H1 (cell line): ENCODE measurements around the gene RAD54L. TPM values are rescaled to one million over a fixed set of nuclear protein-coding genes. Genes with fewer than 3 reads are reported as not detected.

Experiments
- CTCF ChIA-PET: fragments of 300-600 bp; sonication (Branson Sonifier 250); formaldehyde crosslinking; loops from one replicate; lab custom pipeline; 2021; ENCODE audit not compliant: partially characterized antibody; lab: Charles Lee
- POLR2A ChIA-PET: fragments of 300-600 bp; sonication (Branson Sonifier 250); formaldehyde crosslinking; loops from one replicate; lab custom pipeline; 2021; ENCODE audit warnings: inconsistent platforms; ENCODE audit not compliant: partially characterized antibody; lab: Charles Lee
- DNase-seq, 2 experiments: peaks; one replicate each; pipeline versions ENCODE4 v3.0.0 to v3.0.0-alpha.2; 2010 to 2022; ENCODE audit warnings: low spot score in 2 of 2, low read depth in 1 of 2, mixed read lengths in 1 of 2
- FAIRE-seq: peaks from 2 replicates; lab custom pipeline; 2011; peaks lifted over from hg19 to GRCh38; lab: Jason Lieb, UNC
- H2AFZ ChIP-seq: 2 replicates; pipeline ENCODE4 v1.8.1; 2012; ENCODE audit warnings: low read length, inconsistent platforms
- H2AK5ac ChIP-seq: 2 replicates; pipeline ENCODE4 v1.6.1; 2013; ENCODE audit warnings: low read depth, low read length
- H2BK120ac ChIP-seq: replicated peaks from 2 replicates; pipeline ENCODE3; 2013; ENCODE audit warnings: low read depth, low read length, inconsistent platforms
- H2BK12ac ChIP-seq: 2 replicates; pipeline ENCODE4 v1.6.1; 2013; ENCODE audit warnings: low read depth, low read length
- H2BK15ac ChIP-seq: 2 replicates; pipeline ENCODE4 v1.6.1; 2013; ENCODE audit warnings: low read length
- H2BK20ac ChIP-seq: 2 replicates; pipeline ENCODE4 v1.6.1; 2013; ENCODE audit warnings: low read length
- H2BK5ac ChIP-seq: 2 replicates; pipeline ENCODE4 v1.6.1; 2013; ENCODE audit warnings: low read depth, low read length
- H3K14ac ChIP-seq: 2 replicates; pipeline ENCODE4 v1.6.1; 2013; ENCODE audit warnings: inconsistent platforms; ENCODE audit not compliant: insufficient read length
- H3K18ac ChIP-seq: 2 replicates; pipeline ENCODE4 v1.6.1; 2013; ENCODE audit warnings: low read length; ENCODE audit errors: extremely low read depth
- H3K23ac ChIP-seq: 2 replicates; pipeline ENCODE4 v1.6.1; 2013; ENCODE audit warnings: inconsistent platforms; ENCODE audit not compliant: insufficient read length
- H3K23me2 ChIP-seq: 2 replicates; pipeline ENCODE4 v1.6.1; 2013; ENCODE audit warnings: low read depth, low read length
- H3K27ac ChIP-seq: 2 replicates; pipeline ENCODE4 v1.6.1; 2011; ENCODE audit warnings: low read depth, low read length, inconsistent platforms
- H3K27me3 ChIP-seq, 4 experiments: replicated peaks in 1 of 4; 1 replicate in 1 of 4; 2 replicates in 3 of 4; pipeline versions ENCODE4 v1.6.1 to v1.8.1; 2011 to 2013; ENCODE audit warnings: low read length in 3 of 4, mild to moderate bottlenecking in 3 of 4, inconsistent platforms in 2 of 4, mixed read lengths in 2 of 4, moderate library complexity in 1 of 4; ENCODE audit not compliant: control insufficient read depth in 3 of 4, insufficient read depth in 3 of 4; ENCODE audit errors: extremely low read depth in 1 of 4
- H3K36me3 ChIP-seq, 4 experiments: 2 replicates each; pipeline versions ENCODE4 v1.6.1 to v1.8.1; 2011 to 2013; ENCODE audit warnings: mild to moderate bottlenecking in 4 of 4, low read length in 3 of 4, moderate library complexity in 2 of 4, control low read depth in 1 of 4, inconsistent platforms in 1 of 4; ENCODE audit not compliant: insufficient read depth in 4 of 4, control insufficient read depth in 2 of 4
- H3K4ac ChIP-seq: replicated peaks from 2 replicates; pipeline ENCODE3; 2013; ENCODE audit warnings: low read length, low read depth, mixed read lengths, inconsistent platforms; ENCODE audit not compliant: insufficient read length
- H3K4me1 ChIP-seq, 4 experiments: replicated peaks in 1 of 4; 1 replicate in 1 of 4; 2 replicates in 3 of 4; pipeline versions ENCODE4 v1.6.1 to v1.8.1; 2011 to 2013; ENCODE audit warnings: low read length in 3 of 4, inconsistent platforms in 2 of 4, mixed read lengths in 1 of 4; ENCODE audit not compliant: insufficient read depth in 4 of 4, control insufficient read depth in 3 of 4
- H3K4me2 ChIP-seq, 2 experiments: 2 replicates each; pipeline versions ENCODE4 v1.6.1 to v1.8.1; 2011 to 2013; ENCODE audit warnings: low read depth in 2 of 2, low read length in 2 of 2, control low read depth in 1 of 2, inconsistent platforms in 1 of 2, mild to moderate bottlenecking in 1 of 2; ENCODE audit not compliant: insufficient read depth in 1 of 2
- H3K4me3 ChIP-seq, 4 experiments: fragments of 200-600, 300-600 bp in 1 of 4; sonication (generic), shearing (Covaris generic), sonication (Bioruptor Twin) in 1 of 4; 2 replicates each; pipeline versions ENCODE4 v1.5.1 to v1.8.1; 2011 to 2016; ENCODE audit warnings: low read length in 4 of 4, low read depth in 3 of 4, control low read depth in 2 of 4, inconsistent platforms in 2 of 4, mild to moderate bottlenecking in 2 of 4, mixed read lengths in 1 of 4, moderate library complexity in 1 of 4; ENCODE audit not compliant: insufficient read depth in 2 of 4; ENCODE audit errors: extremely low read depth in 1 of 4
- H3K56ac ChIP-seq: replicated peaks from 2 replicates; pipeline ENCODE3; 2013; ENCODE audit warnings: low read depth, mild to moderate bottlenecking, mixed read lengths, low read length, inconsistent platforms; ENCODE audit not compliant: insufficient read length
- H3K79me1 ChIP-seq: 2 replicates; pipeline ENCODE4 v1.6.1; 2013; ENCODE audit warnings: low read depth, low read length, control low read depth
- H3K79me2 ChIP-seq, 2 experiments: 2 replicates each; pipeline versions ENCODE4 v1.6.1 to v1.8.1; 2012 to 2013; ENCODE audit warnings: low read length in 2 of 2, mild to moderate bottlenecking in 2 of 2, inconsistent platforms in 1 of 2; ENCODE audit not compliant: insufficient read depth in 2 of 2, control insufficient read depth in 1 of 2
- H3K9ac ChIP-seq, 4 experiments: replicated peaks in 1 of 4; 1 replicate in 1 of 4; 2 replicates in 3 of 4; pipeline versions ENCODE4 v1.6.1 to v1.8.1; 2011 to 2013; ENCODE audit warnings: low read depth in 3 of 4, low read length in 3 of 4, control low read depth in 2 of 4, mild to moderate bottlenecking in 2 of 4, moderate library complexity in 2 of 4, inconsistent platforms in 1 of 4; ENCODE audit errors: extremely low read depth in 1 of 4
- H3K9me3 ChIP-seq, 2 experiments: 2 replicates each; pipeline versions ENCODE4 v1.6.1 to v1.8.1; 2012 to 2013; ENCODE audit warnings: mild to moderate bottlenecking in 2 of 2, moderate library complexity in 2 of 2, control low read depth in 1 of 2, inconsistent platforms in 1 of 2, low read depth in 1 of 2, low read length in 1 of 2, mixed read lengths in 1 of 2; ENCODE audit not compliant: insufficient read depth in 2 of 2
- H4K20me1 ChIP-seq, 2 experiments: replicated peaks in 1 of 2; 2 replicates each; pipeline versions ENCODE3 to v1.8.1; 2011 to 2013; ENCODE audit warnings: inconsistent platforms in 2 of 2, low read length in 2 of 2, mild to moderate bottlenecking in 1 of 2; ENCODE audit not compliant: insufficient read depth in 2 of 2, control insufficient read depth in 1 of 2
- H4K5ac ChIP-seq: 2 replicates; pipeline ENCODE4 v1.6.1; 2013; ENCODE audit warnings: low read length, low read depth, mixed read lengths, inconsistent platforms; ENCODE audit not compliant: insufficient read length
- H4K8ac ChIP-seq: 2 replicates; pipeline ENCODE4 v1.8.0; 2013; ENCODE audit warnings: mild to moderate bottlenecking, moderate library complexity, low read length, inconsistent platforms; ENCODE audit not compliant: insufficient read depth; ENCODE audit errors: extremely low read depth
- H4K91ac ChIP-seq: replicated peaks from 2 replicates; pipeline ENCODE3; 2013; ENCODE audit warnings: low read length, mixed read lengths, inconsistent platforms; ENCODE audit not compliant: insufficient read length
- CHD2 ChIP-seq: IDR thresholded peaks from 2 replicates; pipeline ENCODE4 v1.6.1; 2012; ENCODE audit warnings: low read length, improper control_type of control experiment
- CTBP2 ChIP-seq: IDR thresholded peaks from 2 replicates; pipeline ENCODE4 v1.7.0; 2011; ENCODE audit warnings: borderline replicate concordance, mild to moderate bottlenecking, moderate library complexity, mixed read lengths, low read length; ENCODE audit not compliant: insufficient read depth, insufficient read length
- KDM5A ChIP-seq: fragments of 200-600 bp; IDR thresholded peaks from 2 replicates; pipeline ENCODE4 v1.7.1; 2012; ENCODE audit warnings: mild to moderate bottlenecking, low read length, inconsistent platforms, mixed read lengths
- SUZ12 ChIP-seq: fragments of 200-600 bp; sonication (generic); IDR thresholded peaks from 2 replicates; pipeline ENCODE4 v1.6.1; 2012; ENCODE audit warnings: mild to moderate bottlenecking, inconsistent platforms, low read length, moderate library complexity, mixed read lengths
- WGBS, 2 experiments: shearing (Covaris generic) in 1 of 2; methylation state at CpG; one replicate each; pipeline versions ENCODE4 v1.1.6 to v1.1.7; 2013 to 2015; ENCODE audit warnings: low lambda C conversion rate in 2 of 2, mixed read lengths in 2 of 2, inconsistent platforms in 1 of 2, low coverage in 1 of 2, missing lambda C conversion rate in 1 of 2; ENCODE audit not compliant: insufficient replicate concordance in 2 of 2, insufficient coverage in 1 of 2, insufficient read length in 1 of 2; ENCODE audit errors: extremely low coverage in 1 of 2, missing lambda C conversion rate in 1 of 2; 5-methylcytosine and 5-hydroxymethylcytosine counted together
- polyA plus RNA-seq, 7 experiments: library from polyadenylated mRNA; depleted of rRNA in 3 of 7; stranded (reverse) in 5 of 7; unstranded in 2 of 7; fragments of >200 nt in 5 of 7; fragments of 200-250 nt in 2 of 7; gene quantifications; 1 replicate in 5 of 7; 2 replicates in 1 of 7; 4 replicates in 1 of 7; pipeline versions ENCODE4 v1.2.1 to v1.2.3, GENCODE V29; 2011 to 2013; ENCODE audit warnings: missing spikeins in 2 of 7, mixed read lengths in 2 of 7
- total RNA-seq: library from RNA; stranded (reverse); fragmentation: NEBNext Ultra II Directional; extraction: Animal tissue kit (Norgen Biotek cat#: 25700); gene quantifications from 2 replicates; pipeline ENCODE4 v1.2.1, GENCODE V29; 2021
- TF ChIP-seq, protein P1 (sequence below): IDR thresholded peaks from 2 replicates; pipeline ENCODE4 v1.6.1; 2012; ENCODE audit warnings: low read length, inconsistent platforms

The RAD54L gene
- total and polyA plus RNA-seq, 2 of the 8 experiments (the other 6 are each of a cell fraction or from before 2014, with no cell fraction given): 43.5 to 50.3 TPM

DNA sequence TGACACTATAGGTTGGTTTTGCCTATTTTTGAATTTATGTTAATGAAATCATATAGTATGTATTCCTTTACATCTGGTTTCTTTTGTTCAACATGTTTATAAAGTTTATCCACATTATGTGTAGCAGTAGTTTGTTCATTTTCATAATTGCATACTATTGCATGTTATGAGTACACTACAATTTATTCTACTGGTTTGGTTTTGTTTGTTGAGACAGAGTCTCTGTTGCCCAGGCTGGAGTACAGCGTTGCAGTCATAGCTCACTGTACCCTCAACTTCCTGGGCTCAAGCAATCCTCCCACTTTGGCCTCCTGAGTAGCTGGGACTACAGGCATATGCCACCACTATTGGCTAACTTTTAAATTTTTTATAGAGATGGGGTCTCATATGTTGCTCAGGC lies 21.0 kb downstream of the RAD54L start:
- Histone ChIP-seq H4K91ac (no peak overlapping the region), H3K4me1 (no peaks in the 10 kb centered on the region), H4K20me1 (no peaks in the 10 kb centered on the region), H4K5ac (no peak overlapping the region), H2AK5ac (no peak overlapping the region), H3K27me3 (no peaks in the 10 kb centered on the region; a peak in 1 of 7 replicates), H3K4me2 (no peak overlapping the region), H4K8ac (no peak overlapping the region), H2BK120ac (no peak overlapping the region), H2BK12ac (no peak overlapping the region), H3K9me3 (no peaks in the 10 kb centered on the region), H3K14ac (no peak overlapping the region), H3K18ac (no peak overlapping the region), H3K4ac (no peak overlapping the region), H2BK20ac (no peak overlapping the region), H3K27ac (no peak overlapping the region), H3K4me3 (no peak overlapping the region), H2AFZ (no peak overlapping the region), H3K9ac (no peak overlapping the region), H2BK5ac (no peak overlapping the region), H2BK15ac (no peak overlapping the region), H3K79me1 (no peaks in the 10 kb centered on the region; the same call in 1 of the 2 replicates), H3K23ac (no peak overlapping the region), H3K23me2 (no peaks in the 10 kb centered on the region), H3K36me3 (peaks cover 44 to 95% (median 86%) of the 10 kb centered on the region in 4 experiments), H3K79me2 (no peaks in the 10 kb centered on the region), H3K56ac (no peak overlapping the region)
- 96% methylated on average over 1 of the region's 1 CpG; no CpG with 5 or more reads in 1 of the 2 experiments for WGBS, 2 experiments
- no peak for FAIRE-seq
- DNase-seq: no peak
- POLR2A ChIA-PET: interaction anchor here (3.8 to 29.9 kb wide), 3 partner anchors 11 to 20 kb away, joined by 15 to 689 read pairs (median 100); partner anchors contain the start of genes LRRC41, RAD54L and UQCRH
- TF ChIP-seq CTBP2 (no peak), KDM5A (no peak), CHD2 (no peak), SUZ12 (no peak)
- TF ChIP-seq, protein P1, sequence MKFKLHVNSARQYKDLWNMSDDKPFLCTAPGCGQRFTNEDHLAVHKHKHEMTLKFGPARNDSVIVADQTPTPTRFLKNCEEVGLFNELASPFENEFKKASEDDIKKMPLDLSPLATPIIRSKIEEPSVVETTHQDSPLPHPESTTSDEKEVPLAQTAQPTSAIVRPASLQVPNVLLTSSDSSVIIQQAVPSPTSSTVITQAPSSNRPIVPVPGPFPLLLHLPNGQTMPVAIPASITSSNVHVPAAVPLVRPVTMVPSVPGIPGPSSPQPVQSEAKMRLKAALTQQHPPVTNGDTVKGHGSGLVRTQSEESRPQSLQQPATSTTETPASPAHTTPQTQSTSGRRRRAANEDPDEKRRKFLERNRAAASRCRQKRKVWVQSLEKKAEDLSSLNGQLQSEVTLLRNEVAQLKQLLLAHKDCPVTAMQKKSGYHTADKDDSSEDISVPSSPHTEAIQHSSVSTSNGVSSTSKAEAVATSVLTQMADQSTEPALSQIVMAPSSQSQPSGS: no peak
- CTCF ChIA-PET: no interaction called here
